GM18858 (cell line): Measurements from ENCODE around the gene DISP3.

Experiments used
- ATAC-seq: cut with Tn5 transposase; IDR thresholded peaks from one replicate; pipeline ENCODE4 v1.9.1; 2021; ENCODE audit not compliant: unreplicated experiment

DISP3 gene

DNA sequence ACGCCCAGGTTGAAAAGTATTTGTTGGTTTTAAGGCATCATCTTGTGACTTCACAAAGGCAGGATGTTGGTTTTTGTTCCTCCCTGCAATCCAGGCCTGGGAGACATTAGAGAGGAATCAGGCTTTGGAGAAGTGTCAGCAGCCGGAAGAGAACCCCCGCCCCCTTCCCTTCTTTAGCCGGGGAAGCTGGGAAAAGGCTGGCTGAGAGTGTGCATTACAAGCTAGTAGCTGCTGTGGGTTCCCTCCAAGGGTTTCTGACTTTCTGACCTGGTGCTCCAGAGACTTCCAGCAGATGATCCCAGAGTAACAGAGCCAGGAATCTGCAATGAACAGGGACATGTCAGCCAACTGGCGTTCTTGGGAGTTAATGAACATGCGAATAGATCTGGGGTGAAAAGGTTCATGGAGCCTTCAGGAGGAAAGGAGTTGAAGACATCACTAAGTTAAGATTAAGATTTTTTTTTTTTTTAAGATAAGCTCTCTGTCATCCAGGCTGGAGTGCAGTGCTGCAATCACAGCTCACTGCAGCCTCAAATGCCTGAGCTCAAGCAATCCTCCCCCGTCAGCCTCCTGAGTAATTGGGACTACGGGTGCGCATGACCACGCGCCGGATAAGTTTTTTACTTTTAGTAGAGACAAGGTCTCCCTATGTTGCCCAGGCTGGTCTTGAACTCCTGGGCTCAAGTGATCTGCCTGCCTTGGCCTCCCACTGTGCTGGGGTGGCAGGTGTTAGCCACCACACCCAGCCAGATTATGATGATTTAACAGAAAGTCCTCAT is 7.5 kb downstream of the DISP3 start:
- ATAC-seq = no peak

DNA sequence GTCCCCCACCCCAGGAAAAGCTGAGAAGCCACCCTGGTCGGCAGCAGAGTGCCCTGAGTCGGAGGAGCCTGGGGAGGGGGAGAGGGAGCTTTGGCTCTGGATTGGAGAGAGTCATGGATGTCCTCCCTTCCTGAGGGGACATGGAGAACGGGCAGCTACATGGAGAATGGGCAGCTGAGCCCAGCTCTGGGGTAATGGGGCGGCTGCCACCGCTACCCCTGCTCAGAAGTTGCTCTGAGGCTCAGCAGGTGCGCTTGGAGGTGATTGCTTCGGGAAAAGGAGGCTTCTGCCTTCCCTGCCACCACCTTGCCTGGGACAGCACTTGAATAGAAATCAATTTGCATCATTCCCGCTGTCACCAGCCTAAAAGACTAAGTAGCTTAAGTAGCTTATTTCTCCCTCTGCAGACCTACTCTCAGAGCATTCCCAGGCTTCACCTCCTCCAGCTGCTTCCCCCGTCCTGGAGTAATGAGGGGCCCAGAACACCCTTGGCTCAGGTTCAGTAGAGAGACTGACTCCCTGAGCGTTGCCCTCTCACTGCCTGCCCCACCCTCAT is 8.3 kb downstream of the DISP3 start:
- ATAC-seq = no peak

DNA sequence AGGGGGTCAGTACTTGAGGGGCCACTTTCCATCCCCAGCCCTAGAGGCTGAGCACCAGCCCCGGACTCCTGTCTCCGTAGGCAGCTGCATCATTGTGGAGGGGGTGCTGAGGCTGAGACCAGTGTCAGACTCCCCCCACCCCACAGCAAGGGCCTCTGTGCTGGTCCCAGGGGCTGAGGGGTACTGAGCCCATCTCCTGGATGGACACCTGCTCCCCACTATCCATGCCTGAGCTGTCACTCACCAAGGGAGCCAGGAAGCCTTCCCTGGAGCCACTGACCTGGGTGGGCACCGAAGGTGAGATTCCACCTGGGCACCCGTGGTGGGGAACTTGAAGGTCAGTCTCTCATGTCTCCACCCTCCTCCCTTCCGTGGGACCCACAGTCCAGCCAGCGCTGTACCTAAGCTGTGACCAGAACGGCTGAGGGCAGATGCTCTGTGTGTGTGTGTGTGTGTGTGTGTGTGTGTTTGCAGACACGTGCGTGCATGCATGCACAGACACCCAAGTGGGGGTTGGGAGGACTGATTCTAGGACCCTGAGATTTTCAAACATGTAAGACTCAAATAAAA is 9.3 kb downstream of the DISP3 start:
- no peak for ATAC-seq

DNA sequence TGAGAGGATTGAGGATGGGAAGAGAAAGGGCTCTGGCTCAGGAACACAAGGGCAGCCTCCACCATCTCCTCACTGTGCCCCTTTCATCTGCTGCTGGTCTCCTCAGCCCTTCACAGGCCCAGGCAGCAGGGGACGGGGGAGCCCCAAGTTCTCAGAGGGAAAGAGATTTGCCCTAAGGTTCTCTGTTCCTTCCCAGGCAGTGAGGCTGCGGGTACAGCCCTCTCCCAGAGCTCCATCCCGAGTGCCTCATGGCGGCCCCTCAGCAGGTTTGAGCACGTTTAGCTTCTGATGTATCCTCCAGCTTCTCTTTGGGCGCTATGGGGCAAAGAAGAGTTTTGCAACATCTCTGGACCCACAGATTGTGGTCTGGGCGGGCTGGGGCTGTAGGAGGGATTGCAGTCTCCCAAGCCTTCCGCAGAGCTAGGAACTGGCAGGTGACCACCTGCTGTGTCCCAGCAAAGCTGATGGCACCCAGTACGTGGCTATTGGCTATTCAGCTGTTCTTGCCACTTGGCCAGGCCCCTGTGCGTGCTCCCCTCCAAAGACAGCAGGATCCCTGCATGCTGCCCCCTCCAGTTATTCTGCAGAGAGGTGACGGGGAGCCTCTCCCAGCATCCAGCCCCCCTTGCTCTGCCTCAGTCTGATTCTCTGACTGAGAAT is 10.1 kb downstream of the DISP3 start:
- ATAC-seq = no peak

DNA sequence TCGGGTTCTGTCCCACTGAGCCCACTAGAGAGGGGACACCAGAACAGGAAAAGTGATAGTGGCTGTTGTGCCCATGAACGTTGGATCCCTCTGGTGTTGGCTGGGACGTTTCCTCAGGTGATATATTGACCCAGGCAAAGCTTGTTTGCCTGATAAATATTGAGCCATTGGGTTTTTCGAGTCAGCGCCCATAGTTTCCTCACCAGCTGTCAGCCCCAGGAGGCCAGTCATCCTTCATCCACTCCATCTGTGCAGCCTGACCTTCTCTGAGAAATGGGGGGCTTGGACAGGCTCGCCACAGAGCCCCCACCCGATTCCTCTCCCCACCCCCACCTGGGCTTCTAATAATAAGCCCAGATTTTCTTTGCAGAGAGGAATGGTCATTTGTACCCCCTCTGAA is 13.3 kb downstream of the DISP3 start:
- ATAC-seq = no peak

DNA sequence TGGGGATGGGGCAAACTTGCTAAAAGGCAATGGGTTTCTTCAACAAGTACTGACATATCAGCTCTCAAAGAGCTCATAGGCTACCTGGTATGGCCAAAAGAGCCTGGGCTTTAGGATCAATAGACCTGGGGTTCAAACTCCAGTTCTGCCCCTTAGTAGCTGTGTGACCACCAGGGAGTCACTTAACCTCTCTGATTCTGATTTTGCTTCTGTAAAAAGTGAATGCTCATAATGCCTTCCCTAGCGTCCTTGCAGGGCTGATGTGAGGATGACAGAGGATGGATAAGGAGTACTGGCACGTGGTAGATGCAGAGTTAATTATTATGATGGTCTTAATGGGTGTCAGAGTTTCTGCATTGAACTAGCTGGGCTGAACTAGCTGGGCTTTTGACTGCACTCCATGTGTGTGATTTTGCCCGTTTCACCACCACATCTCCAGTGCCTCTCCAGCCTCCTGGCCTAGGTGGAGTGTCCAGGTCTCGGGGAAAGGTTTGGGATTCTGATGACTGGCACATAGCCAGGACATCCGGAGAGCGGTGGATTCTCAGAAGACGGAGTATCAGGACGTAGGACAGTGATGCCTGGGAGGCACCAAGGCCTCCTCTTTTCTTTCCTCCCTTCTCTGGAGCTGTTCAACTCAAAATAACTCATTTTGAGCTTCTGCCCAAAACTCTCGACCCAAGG is 15.2 kb downstream of the DISP3 start:
- ATAC-seq = no peak

DNA sequence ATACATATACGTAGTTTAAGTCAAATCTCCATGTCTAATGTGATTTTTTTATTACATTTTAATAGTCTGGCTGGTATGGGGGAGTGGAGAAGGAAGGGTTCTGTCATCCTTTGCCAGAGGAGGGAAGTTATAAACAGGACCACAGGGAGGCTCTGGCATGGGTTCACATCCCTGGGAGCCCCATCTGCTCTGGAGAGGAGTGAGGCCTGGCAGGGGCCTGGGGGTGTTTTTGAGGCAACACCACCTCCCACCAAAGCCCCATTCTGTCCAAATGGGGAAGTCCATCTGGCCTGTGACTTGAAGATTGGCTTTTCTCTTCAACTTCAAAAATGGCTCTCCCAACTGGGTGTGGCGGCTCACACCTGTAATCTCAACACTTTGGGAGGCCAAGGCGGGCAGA is 15.8 kb downstream of the DISP3 start:
- ATAC-seq = no peak

DNA sequence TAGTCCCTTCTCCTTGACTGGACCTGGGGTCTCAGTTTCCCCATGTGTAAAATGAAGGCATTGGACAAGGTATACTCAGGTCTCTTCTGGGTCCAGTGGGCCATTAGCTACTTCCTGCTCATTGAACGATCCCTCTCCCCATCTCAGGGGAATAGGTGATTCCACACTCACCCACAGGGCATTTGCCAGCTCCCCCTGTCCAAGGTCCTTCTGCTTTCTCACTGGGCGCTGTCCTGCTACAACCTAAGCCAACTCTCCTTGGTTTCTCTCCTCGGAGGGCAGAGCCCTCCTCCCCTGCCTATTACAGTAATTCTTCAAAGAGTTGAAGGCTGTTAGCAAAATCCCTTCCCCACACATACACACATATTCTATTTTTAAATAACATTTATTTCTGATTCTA is 16.6 kb downstream of the DISP3 start:
- ATAC-seq = no peak

DNA sequence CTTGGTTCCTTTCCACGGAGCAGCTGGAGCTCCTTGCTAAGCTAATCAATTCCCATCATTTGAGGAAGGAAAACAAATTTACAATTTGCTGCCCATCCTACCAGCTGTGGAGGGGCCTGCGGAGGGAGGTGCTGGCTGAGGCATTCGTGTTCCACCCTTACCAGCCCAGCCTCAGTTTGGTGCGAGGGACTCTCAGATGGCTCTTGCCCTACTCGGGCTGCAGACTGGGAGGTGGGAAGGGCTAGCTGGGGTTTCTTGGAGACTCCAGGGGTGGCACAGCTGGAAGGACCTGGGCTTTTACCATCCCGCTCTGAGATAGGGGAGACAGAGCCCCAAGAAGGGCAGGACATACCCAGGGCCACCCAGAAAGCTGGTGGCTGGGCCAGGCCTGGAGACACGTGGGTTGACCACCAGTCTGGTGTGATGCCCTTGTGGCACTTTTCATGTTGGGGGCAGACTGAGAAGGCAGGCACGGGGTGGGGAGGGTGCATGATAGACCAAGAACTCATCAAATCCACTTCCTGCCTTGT is 17.7 kb downstream of the DISP3 start:
- ATAC-seq = no peak

DNA sequence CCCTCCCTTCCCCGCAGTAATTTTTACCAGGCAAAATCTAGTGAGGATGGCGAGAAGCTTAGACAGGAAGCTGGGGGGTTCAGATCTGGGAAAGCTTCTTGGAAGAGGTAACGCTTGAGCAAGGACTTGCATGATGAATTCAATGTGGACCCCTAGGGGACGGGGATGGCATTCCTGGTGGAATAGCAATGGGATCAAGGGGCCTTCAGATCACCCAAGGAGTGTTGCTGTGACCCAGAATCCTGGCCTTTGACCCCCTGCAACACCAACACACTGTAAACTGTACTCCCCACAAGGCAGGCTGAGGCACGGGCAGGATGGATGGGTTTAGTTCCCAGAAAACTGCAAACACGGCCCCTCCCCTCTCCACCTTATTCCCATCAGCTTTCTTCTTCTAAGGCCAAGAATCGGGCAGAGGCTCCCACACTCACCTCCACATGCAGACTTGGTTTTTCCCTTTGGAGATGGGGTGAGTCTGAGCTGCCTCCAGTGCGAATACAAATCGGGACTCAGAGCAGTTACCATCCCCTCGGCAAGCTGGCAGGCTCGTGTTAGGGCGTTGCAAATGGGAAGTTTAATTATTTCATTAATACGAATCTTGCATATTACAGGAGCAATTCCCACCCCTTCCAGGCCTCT is 20.1 kb downstream of the DISP3 start:
- no peak for ATAC-seq

DNA sequence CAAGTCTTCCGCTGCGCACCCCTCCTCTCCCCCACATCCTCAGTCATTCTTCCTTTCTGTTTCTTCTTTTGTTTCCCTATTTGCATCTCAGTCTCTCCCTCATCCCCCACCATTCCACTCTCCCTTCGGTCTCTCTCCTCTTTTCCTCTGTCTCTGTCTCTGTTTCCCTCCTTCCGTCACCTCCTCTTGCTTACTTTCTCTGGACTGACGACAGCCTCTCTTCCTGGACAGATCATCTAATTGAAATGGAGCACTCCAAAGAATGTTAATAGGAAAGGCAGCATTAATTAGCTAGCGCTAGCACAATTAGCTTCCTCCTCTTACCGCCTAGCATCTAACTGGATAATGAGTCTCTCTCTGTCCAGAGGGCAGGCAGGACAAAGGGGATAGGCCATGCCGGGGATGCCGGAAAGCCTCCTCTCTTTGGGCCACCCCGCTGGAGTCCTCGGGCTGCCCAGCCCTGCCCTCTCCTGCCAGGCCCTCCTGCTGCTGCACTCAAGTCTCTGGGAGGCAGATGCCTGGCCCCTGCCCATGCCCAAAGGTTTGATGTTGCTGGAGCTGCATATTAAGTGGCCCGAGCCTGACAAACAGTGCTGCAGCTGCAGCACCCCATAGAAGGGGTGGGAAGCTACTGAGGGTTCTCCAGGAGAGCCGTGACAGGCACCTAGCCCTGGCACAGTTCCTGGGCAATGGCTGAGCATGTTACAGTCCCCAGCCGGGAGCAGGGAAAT is 20.8 kb downstream of the DISP3 start:
- no peak for ATAC-seq

DNA sequence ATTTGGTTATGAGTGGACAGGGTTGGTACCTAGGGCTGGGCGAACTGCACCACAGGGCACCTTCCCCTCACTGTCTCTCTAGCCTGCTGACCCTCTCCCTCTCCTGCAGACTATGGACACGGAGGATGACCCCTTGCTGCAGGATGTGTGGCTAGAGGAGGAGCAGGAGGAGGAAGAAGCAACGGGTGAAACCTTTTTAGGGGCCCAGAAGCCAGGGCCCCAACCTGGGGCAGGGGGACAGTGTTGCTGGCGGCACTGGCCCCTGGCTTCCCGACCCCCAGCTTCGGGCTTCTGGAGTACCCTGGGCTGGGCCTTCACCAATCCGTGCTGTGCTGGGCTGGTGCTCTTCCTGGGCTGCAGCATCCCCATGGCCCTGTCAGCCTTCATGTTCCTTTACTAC is 21.9 kb downstream of the DISP3 start:
- ATAC-seq = no peak

DNA sequence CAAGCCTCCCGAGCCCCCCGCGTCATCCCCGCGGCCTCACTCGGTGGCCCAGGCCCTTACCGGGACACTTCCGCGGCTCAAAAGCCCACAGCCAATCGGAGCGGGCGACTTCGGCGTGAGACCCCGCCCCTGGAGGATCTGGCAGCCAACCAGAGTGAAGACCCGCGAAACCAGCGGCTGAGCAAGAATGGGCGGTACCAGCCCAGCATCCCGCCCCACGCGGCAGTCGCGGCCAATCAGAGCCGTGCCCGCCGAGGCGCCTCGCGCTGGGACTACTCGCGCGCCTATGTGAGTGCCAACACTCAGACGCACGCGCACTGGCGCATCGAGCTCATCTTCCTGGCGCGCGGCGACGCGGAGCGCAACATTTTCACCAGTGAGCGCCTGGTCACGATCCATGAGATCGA is 22.5 kb downstream of the DISP3 start:
- ATAC-seq = no peak

DNA sequence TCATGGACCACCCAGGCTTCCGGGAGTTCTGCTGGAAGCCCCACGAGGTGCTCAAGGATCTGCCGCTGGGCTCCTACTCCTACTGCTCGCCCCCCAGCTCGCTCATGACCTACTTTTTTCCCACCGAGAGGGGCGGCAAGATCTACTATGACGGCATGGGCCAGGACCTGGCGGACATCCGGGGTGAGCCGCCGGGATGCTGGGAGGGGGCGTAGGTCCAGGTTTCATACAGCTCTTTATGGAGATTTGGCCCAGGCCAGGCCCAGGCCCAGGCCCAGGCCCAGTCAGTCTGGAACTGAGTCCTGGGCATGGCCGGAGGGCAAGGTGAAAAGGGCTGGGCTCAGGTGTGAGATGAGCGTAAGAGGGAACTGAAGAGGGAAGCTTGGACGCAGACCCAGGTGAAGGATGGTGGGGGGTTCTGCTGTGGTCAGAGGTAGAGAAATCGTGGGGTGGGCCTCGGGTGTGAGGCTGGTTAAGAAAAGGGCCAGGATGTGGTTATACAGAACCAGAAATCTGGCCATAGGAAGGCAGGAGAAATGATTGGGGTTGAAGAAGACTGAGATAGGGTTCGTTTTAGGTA is 23.0 kb downstream of the DISP3 start:
- ATAC-seq = no peak

DNA sequence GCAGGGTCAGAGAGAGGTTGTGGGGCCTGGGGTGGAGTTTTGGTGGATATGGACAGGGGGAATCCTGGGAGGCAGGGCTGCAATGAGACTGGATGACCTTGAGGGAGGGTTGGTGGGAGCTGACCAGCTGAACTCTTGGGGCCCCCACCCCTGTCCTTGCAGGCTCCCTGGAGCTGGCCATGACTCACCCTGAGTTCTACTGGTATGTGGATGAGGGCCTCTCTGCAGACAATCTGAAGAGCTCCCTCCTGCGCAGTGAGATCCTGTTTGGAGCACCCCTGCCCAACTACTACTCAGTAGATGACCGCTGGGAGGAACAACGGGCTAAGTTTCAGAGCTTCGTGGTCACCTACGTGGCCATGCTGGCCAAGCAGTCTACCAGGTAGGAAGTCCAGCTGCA is 23.6 kb downstream of the DISP3 start:
- no peak for ATAC-seq

DNA sequence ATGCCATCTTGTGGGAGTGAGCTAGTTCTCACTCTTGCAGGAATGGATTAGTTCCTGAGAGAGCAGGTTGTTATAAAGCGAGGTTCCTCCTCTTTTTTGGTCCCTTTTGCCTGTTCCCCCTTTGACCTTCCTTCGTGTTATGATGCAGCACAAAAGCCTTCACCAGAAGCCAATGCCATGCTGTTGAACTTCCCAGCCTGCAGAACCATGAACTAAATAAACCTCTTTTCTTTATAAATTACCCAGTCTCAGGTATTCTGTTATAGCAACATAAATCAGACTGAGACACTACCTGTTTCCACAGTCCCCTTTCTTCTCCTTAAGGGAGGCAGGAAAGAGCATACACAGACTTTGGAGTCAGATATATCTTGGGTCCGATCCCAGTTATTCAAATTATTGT is 25.6 kb downstream of the DISP3 start:
- ATAC-seq = no peak

DNA sequence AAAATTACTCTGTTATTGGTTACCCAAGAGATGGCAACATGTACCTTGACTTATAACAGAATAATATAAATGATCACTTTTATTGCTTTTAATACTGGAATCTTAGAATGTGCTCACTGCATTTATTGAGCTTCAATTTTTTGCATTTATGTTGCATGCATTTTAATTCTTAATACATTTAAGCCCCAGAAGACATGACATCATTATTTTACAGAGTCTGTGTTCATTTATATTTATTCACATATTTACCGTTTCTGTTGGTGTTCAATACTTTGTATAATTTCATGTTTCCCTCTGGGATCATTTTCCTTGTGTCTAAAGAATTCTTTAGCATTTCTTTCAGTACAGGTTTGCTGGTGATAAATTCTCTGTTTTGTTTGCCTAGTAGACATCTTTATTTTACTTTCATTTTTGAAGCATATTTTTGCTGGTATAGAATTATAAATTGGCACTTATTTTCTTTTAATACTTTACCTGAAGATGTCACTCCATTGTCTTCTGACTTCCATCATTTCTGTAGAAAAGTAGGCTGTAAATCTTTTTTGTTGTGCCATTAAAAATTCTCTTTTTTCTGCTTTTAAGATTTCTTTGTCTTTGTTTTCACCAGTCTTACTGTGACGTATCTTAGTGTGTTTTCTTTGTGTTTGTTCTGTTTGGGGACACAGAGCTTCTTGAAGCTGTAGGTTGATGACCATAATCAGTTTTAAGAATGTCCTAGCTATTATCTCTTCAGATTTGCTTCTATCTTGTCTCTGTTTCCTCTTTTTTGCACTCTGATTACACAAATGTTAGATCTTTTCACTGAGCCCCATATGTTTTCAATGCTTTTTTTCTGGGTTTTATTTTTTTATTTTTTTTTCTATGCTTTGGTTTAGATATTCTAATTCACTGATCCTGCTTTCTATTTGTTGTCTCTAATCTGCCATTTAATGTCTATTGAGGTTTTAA is 26.9 kb downstream of the DISP3 start:
- ATAC-seq = no peak

DNA sequence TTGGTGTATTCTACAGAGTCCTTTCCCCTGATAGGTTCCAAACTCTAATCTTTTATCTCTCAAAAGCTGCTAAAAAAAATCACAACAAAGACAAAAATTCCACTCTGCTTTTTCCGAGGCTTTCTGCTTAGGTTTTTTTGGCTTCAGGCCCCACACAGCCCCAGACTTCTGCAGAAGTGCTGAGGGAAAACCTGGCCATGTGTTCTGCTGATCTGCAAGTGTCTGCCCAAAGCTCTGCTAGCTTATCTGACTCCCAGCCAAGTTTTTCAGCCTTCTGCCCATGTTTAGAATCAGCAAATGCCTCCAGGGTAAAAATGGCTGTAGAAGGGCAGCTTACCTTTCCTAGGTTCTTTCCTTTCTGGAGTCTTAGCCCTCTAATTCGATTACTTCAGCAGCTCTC is 28.4 kb downstream of the DISP3 start:
- no peak for ATAC-seq

DNA sequence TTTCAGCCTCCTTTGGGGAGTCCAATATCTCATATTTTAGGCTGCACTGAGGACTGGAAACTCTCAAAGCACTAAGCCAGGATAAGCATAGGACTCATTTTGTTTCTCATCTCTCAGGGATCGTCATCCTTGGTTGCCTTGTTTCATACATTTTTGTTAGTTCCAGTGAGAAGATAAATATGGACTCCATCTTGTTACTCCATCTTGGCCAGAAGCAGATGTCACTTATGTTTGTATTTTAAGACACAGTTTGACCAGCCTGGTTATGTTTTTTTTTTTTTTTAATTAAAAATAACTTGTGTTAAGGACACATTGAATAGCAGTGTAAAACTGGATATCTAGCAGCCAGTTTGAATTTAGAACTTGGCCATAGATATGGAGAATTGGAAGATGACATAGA is 34.7 kb downstream of the DISP3 start:
- ATAC-seq = no peak
